Chondrocyte (in vitro differentiated cells): Measurements from ENCODE around the gene FAM107B. TPM values are rescaled to one million over a fixed set of nuclear protein-coding genes. Genes with fewer than 3 reads are reported as not detected.

Experiments used
- DNase-seq: peaks from one replicate; pipeline ENCODE4 v3.0.0; 2021; ENCODE audit warnings: mixed read lengths, low spot score
- H3K27ac Mint-ChIP-seq: one replicate; pipeline ENCODE4 v1.8.0; 2021; ENCODE audit warnings: mild to moderate bottlenecking, moderate library complexity, mixed read lengths; ENCODE audit not compliant: unreplicated experiment
- H3K27me3 Mint-ChIP-seq: 2 replicates; pipeline ENCODE4 v1.8.0; 2021; ENCODE audit warnings: low read depth, mixed read lengths
- H3K36me3 Mint-ChIP-seq: 2 replicates; pipeline ENCODE4 v1.8.0; 2021; ENCODE audit warnings: low read depth, mixed read lengths
- H3K4me1 Mint-ChIP-seq: 2 replicates; pipeline ENCODE4 v1.8.0; 2021; ENCODE audit warnings: low read depth, mild to moderate bottlenecking, mixed read lengths
- H3K4me3 Mint-ChIP-seq: one replicate; pipeline ENCODE4 v1.8.0; 2021; ENCODE audit warnings: mild to moderate bottlenecking, moderate library complexity, mixed read lengths; ENCODE audit not compliant: unreplicated experiment
- H3K9me3 Mint-ChIP-seq: 2 replicates; pipeline ENCODE4 v1.8.0; 2021; ENCODE audit warnings: low read depth, mixed read lengths
- CTCF ChIP-seq: fragments of 200-600 bp; sonication (generic); IDR thresholded peaks from 2 replicates; pipeline ENCODE4 v1.5.0; 2021; ENCODE audit warnings: antibody characterized with exemption, mild to moderate bottlenecking, moderate library complexity
- total RNA-seq: library from RNA; stranded (reverse); gene quantifications from 3 replicates; pipeline ENCODE4 v1.2.1, GENCODE V29; 2021

Gene FAM107B
- total RNA-seq, 1 donor from 2014 or later, result 29.1 TPM

DNA sequence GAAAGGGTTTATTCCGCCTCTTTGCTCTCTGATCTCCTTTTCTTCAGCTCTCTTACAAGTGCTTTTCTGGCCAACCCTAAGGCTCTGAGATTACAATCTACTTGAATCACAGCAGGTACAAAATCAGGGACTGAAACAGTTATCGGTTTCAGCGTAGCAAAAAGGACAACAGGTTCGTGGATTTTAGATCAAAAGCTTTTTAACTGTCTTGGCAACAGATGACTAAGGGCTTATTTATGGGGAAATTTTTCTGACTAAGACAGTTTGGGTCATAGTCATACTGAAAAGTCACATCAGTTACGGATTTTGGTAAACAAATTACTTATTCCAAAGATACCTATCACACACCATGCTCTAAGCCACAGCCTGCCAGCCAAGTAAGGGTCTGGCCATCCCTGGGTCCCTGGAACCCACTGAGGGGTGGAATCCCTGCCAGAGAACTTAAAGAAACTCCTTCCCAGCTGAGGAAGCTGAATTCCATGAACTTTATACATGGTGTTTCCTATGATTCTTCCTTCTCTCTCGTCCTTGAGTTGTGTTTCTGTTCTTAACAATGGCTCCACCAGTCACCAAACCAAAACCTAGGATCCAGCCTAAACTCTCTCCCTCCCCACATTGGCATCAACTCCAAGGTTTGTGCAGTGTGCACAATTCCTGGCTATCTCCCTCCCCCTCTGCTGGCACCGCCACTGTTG lies 169.3 kb downstream of the FAM107B start:
- Mint-ChIP-seq H3K4me3 (peak overlapping the region; percentile 81), H3K27ac (no peak overlapping the region), H3K36me3 (no peaks in the 10 kb centered on the region), H3K9me3 (no peaks in the 10 kb centered on the region), H3K4me1 (peaks cover 32% of the 10 kb centered on the region), H3K27me3 (no peaks in the 10 kb centered on the region)
- no peak for TF ChIP-seq CTCF
- no peak for DNase-seq

DNA sequence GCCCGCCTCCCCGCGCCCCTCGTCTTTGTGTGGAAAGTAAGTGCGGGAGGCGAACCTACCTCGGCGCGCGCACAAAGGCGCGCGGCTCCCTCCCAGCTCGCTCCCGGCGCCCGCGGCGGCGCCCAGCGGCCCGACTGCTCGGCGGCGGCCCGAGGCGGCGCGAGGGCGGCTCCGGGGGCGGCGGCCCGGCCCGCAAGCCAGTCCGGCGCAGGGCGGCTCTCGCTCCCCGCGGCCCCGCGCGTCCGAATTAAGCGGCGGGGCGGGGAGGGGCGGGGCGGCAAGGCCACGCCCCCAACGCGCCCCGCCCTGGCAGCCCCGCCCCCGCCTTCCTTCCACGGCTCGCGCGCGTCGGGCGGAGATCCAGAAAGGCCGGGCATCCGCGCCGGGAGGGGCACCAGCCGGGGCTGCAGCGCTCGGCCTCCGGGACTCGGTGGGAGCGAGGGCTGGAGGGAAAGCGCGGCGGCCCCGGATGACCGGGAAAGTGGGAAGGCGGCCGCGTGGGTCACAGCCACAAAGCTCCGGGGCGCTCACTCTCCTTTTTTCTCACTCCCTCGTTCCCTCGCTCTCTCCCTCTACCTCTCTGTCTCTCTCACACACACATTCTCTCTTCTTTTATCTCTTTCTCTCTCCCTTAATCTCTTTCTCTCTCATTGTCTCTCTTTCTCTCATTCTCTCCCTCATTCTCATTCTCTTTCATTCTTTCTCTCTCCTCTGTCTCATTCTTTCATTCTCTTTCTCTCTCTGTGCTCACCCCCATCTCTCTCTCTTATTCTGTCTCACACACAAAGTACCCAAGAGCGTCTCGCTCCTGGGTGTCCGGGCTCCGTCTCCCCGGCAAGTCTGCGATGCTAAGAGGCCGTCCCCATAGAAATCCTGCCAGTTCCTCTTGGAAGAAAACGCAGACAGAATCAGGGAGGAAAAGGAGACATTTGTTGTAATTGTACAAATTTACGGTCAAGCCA lies 170.2 kb downstream of the FAM107B start:
- peaks cover 32% of the 10 kb centered on the region for H3K4me1 Mint-ChIP-seq
- H3K36me3 Mint-ChIP-seq, result peaks cover 2% of the 10 kb centered on the region
- H3K9me3 Mint-ChIP-seq, result no peaks in the 10 kb centered on the region
- peak overlapping the region; percentile 81 for H3K4me3 Mint-ChIP-seq
- peak overlapping the region; percentile 71 for H3K27ac Mint-ChIP-seq
- no peak for DNase-seq
- TF ChIP-seq CTCF, result peak; percentile 26
- H3K27me3 Mint-ChIP-seq, result no peaks in the 10 kb centered on the region

- H3K9me3 Mint-ChIP-seq, result no peaks in the 10 kb centered on the region
- TF ChIP-seq CTCF, result no peak
- H3K27ac Mint-ChIP-seq, result peak overlapping the region; percentile 58
- no peak for DNase-seq
- peaks cover 32% of the 10 kb centered on the region for H3K4me1 Mint-ChIP-seq
- H3K4me3 Mint-ChIP-seq, result peak overlapping the region; percentile 85
- H3K27me3 Mint-ChIP-seq, result no peaks in the 10 kb centered on the region
- peaks cover 2% of the 10 kb centered on the region for H3K36me3 Mint-ChIP-seq
These were observed 171.1 kb downstream of the FAM107B start for GRCh38 chr10:14603534-14604102.

- H3K27me3 Mint-ChIP-seq, result no peaks in the 10 kb centered on the region
- no peak for DNase-seq
- H3K9me3 Mint-ChIP-seq, result no peaks in the 10 kb centered on the region
- peak overlapping the region; percentile 58 for H3K27ac Mint-ChIP-seq
- H3K4me3 Mint-ChIP-seq, result peak overlapping the region; percentile 85
- peaks cover 32% of the 10 kb centered on the region for H3K4me1 Mint-ChIP-seq
- peaks cover 7% of the 10 kb centered on the region for H3K36me3 Mint-ChIP-seq
- TF ChIP-seq CTCF, result no peak
These were observed 171.7 kb downstream of the FAM107B start for GRCh38 chr10:14602807-14603533.
